Measurements from ENCODE around the gene RCAN2. TPM values are rescaled to one million over a fixed set of nuclear protein-coding genes. Genes with fewer than 3 reads are reported as not detected.

Gene RCAN2
- total and polyA plus RNA-seq, 4 experiments from 2014 or later, result 0.06 to 0.21 TPM; not detected in 2

DNA sequence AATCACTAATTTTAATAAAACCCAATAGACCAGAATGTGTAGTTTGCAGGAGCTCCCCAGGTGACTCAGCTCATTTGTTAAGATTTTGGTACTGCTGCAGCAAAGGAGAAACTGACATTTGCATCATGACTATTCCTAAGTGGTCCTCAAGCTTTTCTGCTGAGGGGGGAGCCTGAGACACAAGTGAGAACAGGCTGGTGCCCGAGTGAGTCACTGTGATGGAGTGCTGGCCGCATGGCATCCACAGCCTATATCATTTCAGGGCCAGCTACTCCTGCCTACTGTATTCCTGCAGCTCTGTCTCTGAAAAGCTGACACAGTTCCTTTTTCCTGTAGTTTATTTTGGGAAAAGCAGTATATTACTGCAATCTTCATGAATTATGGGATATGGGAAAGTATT, 206.8 kb downstream of the RCAN2 start:
- Histone ChIP-seq H3K27me3 (ENCODE audit: insufficient read depth, low read length) (no peaks in the 10 kb centered on the region), H3K36me3 (ENCODE audit: insufficient read depth, low read length) (no peaks in the 10 kb centered on the region), H3K4me1 (ENCODE audit: insufficient read depth, low read length) (no peaks in the 10 kb centered on the region), H3K4me3 (ENCODE audit: low read length in 2 of 2) (no peak overlapping the region), H3K27ac (ENCODE audit: low read depth, low read length) (no peak overlapping the region), H3K9me3 (ENCODE audit: control insufficient read depth in 1 of 2, low read length in 2 of 2) (no peaks in the 10 kb centered on the region)
- no peak for DNase-seq
- H3K9me3 Mint-ChIP-seq, result no peaks in the 10 kb centered on the region
- H3K36me3 Mint-ChIP-seq, result no peaks in the 10 kb centered on the region
- intact Hi-C loops (cut with micrococcal nuclease), result no loop called here
- no peak overlapping the region for H3K27ac Mint-ChIP-seq
- peaks cover 8 to 13% of the 10 kb centered on the region in 2 donors for H3K27me3 Mint-ChIP-seq
- H3K4me3 Mint-ChIP-seq, result no peak overlapping the region
- H3K4me1 Mint-ChIP-seq, result no peaks in the 10 kb centered on the region
- POLR2A ChIA-PET (ENCODE audit: partially characterized antibody), result no interaction called here
- CTCF ChIA-PET (ENCODE audit: partially characterized antibody), result no interaction called here

DNA sequence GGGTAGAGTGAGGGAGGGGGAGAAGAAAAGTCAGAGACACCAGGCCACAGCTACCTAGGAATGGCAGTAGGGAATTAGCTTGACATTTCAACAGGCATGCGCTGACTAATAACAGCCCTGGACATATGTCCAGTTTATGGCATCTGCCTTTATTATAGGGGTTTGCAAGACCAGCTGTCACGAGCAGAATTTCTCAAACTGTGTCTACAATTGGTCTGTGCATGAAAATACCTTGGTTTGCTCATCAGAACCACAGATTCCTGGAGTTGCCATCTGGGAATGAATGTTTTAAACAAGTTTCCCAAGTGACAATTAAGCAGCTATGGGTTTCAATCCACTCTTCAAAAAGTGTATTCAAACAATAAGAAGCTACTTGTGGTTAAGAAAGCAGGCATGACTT, 210.1 kb downstream of the RCAN2 start:
- H3K4me3 ChIP-seq (ENCODE audit: low read length in 2 of 2), result no peak overlapping the region
- POLR2A ChIA-PET (ENCODE audit: partially characterized antibody), result no interaction called here
- H3K27ac Mint-ChIP-seq, result no peak overlapping the region
- DNase-seq, result no peak
- H3K27me3 Mint-ChIP-seq, result peaks cover 7% of the 10 kb centered on the region in 2 donors
- no peak overlapping the region for H3K27ac ChIP-seq (ENCODE audit: low read depth, low read length)
- no peaks in the 10 kb centered on the region for H3K4me1 ChIP-seq (ENCODE audit: insufficient read depth, low read length)
- CTCF ChIA-PET (ENCODE audit: partially characterized antibody), result interaction anchor here (1.3 kb wide), 1 partner anchor 11 kb away, joined by 3 read pairs; no protein-coding TSS in a partner anchor
- H3K4me3 Mint-ChIP-seq, result no peak overlapping the region
- no peaks in the 10 kb centered on the region for H3K27me3 ChIP-seq (ENCODE audit: insufficient read depth, low read length)
- H3K36me3 Mint-ChIP-seq, result no peaks in the 10 kb centered on the region
- H3K9me3 ChIP-seq (ENCODE audit: control insufficient read depth in 1 of 2, low read length in 2 of 2), result no peaks in the 10 kb centered on the region
- no peaks in the 10 kb centered on the region for H3K36me3 ChIP-seq (ENCODE audit: insufficient read depth, low read length)
- intact Hi-C loops (cut with micrococcal nuclease), result no loop called here
- H3K4me1 Mint-ChIP-seq, result no peaks in the 10 kb centered on the region
- H3K9me3 Mint-ChIP-seq, result no peaks in the 10 kb centered on the region

DNA sequence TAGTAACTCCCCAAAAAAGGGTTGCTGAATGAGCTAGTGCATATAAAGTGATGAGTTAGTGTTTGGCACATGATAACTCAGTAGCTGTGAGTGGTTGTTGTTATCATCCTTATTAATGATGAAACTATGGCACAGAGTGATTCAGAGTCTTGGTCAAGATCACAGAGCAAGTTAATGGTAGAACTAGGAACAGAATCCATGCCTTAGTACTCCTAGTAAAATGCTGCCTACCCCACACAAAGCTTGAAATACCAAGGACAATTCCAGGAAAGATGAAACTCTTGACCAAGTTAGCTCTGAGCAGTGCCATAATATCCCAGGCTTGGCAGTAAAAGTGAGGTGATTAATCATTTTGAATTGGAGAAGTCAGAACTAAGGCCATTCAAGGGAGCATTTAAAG, 211.4 kb downstream of the RCAN2 start:
- H3K9me3 Mint-ChIP-seq, result no peaks in the 10 kb centered on the region
- intact Hi-C loops (cut with micrococcal nuclease), result no loop called here
- POLR2A ChIA-PET (ENCODE audit: partially characterized antibody), result no interaction called here
- no peak overlapping the region for H3K27ac Mint-ChIP-seq
- Histone ChIP-seq H3K27me3 (ENCODE audit: insufficient read depth, low read length) (no peaks in the 10 kb centered on the region), H3K4me3 (ENCODE audit: low read length in 2 of 2) (no peak overlapping the region), H3K4me1 (ENCODE audit: insufficient read depth, low read length) (no peaks in the 10 kb centered on the region), H3K9me3 (ENCODE audit: control insufficient read depth in 1 of 2, low read length in 2 of 2) (no peaks in the 10 kb centered on the region), H3K27ac (ENCODE audit: low read depth, low read length) (no peak overlapping the region), H3K36me3 (ENCODE audit: insufficient read depth, low read length) (no peaks in the 10 kb centered on the region)
- H3K36me3 Mint-ChIP-seq, result no peaks in the 10 kb centered on the region
- CTCF ChIA-PET (ENCODE audit: partially characterized antibody), result interaction anchor here (1.1 to 1.3 kb wide), 2 partner anchors 10 to 16 kb away, joined by 3 read pairs; no protein-coding TSS in a partner anchor
- H3K27me3 Mint-ChIP-seq, result peaks cover 7 to 9% of the 10 kb centered on the region in 2 donors
- no peaks in the 10 kb centered on the region for H3K4me1 Mint-ChIP-seq
- H3K4me3 Mint-ChIP-seq, result no peak overlapping the region
- DNase-seq, result no peak

DNA sequence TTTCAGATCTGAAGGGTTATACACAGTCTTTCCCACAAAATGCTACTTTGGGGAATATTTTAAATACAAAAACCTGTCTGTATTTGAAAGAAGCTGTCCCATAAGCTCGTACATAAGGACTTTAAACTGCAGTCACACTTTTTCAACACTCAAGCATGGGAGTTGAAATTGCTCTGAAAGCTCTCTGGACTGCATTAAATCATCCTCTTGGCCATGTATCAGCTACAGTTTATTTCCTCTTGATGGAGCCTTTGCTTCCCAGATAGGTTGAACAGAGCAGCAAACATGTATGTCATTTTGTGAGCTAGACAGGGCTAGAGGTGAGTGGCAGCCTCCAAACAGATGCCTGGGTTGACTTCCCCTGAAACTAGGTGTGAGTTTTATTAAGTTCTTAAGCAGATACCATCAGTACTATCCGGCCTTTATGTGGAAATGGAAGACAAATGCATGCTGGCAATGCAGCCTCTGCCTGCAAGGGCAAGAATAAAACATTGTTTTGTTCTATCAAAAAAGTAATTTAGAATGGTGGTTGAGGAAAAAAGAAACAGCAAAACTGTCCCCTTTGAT, 214.6 kb downstream of the RCAN2 start:
- Mint-ChIP-seq H3K27ac (no peak overlapping the region), H3K27me3 (peaks cover 9% of the 10 kb centered on the region in 2 donors), H3K36me3 (no peaks in the 10 kb centered on the region), H3K4me1 (no peaks in the 10 kb centered on the region), H3K9me3 (no peaks in the 10 kb centered on the region), H3K4me3 (no peak overlapping the region)
- DNase-seq, result no peak
- POLR2A ChIA-PET (ENCODE audit: partially characterized antibody), result no interaction called here
- CTCF ChIA-PET (ENCODE audit: partially characterized antibody), result no interaction called here
- Histone ChIP-seq H3K4me3 (ENCODE audit: low read length in 2 of 2) (no peak overlapping the region), H3K36me3 (ENCODE audit: insufficient read depth, low read length) (no peaks in the 10 kb centered on the region), H3K4me1 (ENCODE audit: insufficient read depth, low read length) (no peaks in the 10 kb centered on the region), H3K27ac (ENCODE audit: low read depth, low read length) (no peak overlapping the region), H3K27me3 (ENCODE audit: insufficient read depth, low read length) (no peaks in the 10 kb centered on the region), H3K9me3 (ENCODE audit: control insufficient read depth in 1 of 2, low read length in 2 of 2) (no peaks in the 10 kb centered on the region)
- intact Hi-C loops (cut with micrococcal nuclease), result no loop called here

DNA sequence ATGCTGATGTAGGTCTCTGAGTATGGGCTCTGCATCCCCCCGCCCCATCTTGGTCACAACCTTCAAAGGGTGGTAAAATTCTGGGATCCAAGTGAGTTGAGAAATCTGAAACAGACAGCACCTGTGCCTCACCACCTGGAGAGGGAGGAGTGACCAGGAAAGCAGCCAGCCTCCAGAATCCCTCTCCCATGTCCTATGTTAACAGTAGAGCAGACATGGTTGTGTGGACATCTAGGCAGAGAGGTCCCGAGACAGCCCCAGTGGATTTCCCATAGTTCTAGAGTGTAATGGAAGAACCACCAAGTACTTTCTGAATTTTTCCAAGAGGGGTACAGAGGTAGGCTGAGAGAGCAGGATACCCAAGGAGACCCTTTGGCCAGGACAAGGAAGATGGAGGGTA, 216.7 kb downstream of the RCAN2 start:
- no peak for DNase-seq
- ChIA-PET CTCF (ENCODE audit: partially characterized antibody) (interaction anchor here (1.2 kb wide), 1 partner anchor 9 kb away, joined by 3 read pairs; no protein-coding TSS in a partner anchor), POLR2A (ENCODE audit: partially characterized antibody) (no interaction called here)
- no peaks in the 10 kb centered on the region for H3K9me3 ChIP-seq (ENCODE audit: control insufficient read depth in 1 of 2, low read length in 2 of 2)
- Mint-ChIP-seq H3K27ac (no peak overlapping the region), H3K9me3 (no peaks in the 10 kb centered on the region), H3K36me3 (no peaks in the 10 kb centered on the region), H3K4me3 (no peak overlapping the region), H3K4me1 (no peaks in the 10 kb centered on the region), H3K27me3 (peaks cover 5 to 9% of the 10 kb centered on the region in 2 donors)
- no peaks in the 10 kb centered on the region for H3K36me3 ChIP-seq (ENCODE audit: insufficient read depth, low read length)
- H3K27me3 ChIP-seq (ENCODE audit: insufficient read depth, low read length), result no peaks in the 10 kb centered on the region
- H3K4me1 ChIP-seq (ENCODE audit: insufficient read depth, low read length), result no peaks in the 10 kb centered on the region
- H3K4me3 ChIP-seq (ENCODE audit: low read length in 2 of 2), result no peak overlapping the region
- H3K27ac ChIP-seq (ENCODE audit: low read depth, low read length), result no peak overlapping the region
- intact Hi-C loops (cut with micrococcal nuclease), result no loop called here

DNA sequence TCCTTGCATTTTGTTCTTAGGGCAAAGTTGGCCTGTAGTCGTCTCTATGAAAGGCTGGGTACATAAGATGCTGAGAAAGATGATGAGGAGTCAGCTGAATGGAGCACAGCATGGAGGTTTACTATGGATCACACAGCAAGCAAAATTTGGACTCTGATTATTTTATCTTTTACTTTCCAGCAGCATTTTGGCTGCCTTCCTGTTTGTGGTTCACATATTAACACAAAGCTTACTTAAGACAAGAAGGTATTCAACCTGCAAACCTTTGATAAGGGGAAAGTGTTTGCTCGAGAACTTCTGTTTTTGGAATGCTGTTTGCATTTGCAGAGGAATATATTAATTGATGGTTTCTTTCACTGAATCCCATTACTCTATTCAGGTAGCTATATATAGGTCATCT, 217.3 kb downstream of the RCAN2 start:
- Mint-ChIP-seq H3K27ac (no peak overlapping the region), H3K4me1 (no peaks in the 10 kb centered on the region), H3K27me3 (peaks cover 8 to 9% of the 10 kb centered on the region in 2 donors), H3K36me3 (no peaks in the 10 kb centered on the region), H3K4me3 (no peak overlapping the region), H3K9me3 (no peaks in the 10 kb centered on the region)
- H3K4me1 ChIP-seq (ENCODE audit: insufficient read depth, low read length), result no peaks in the 10 kb centered on the region
- no peak overlapping the region for H3K4me3 ChIP-seq (ENCODE audit: low read length in 2 of 2)
- intact Hi-C loops (cut with micrococcal nuclease), result no loop called here
- no peak for DNase-seq
- POLR2A ChIA-PET (ENCODE audit: partially characterized antibody), result no interaction called here
- no peak overlapping the region for H3K27ac ChIP-seq (ENCODE audit: low read depth, low read length)
- CTCF ChIA-PET (ENCODE audit: partially characterized antibody), result interaction anchor here (0.6 to 1.2 kb wide), 3 partner anchors 9 to 268 kb away, joined by 3 read pairs; no protein-coding TSS in a partner anchor
- no peaks in the 10 kb centered on the region for H3K9me3 ChIP-seq (ENCODE audit: control insufficient read depth in 1 of 2, low read length in 2 of 2)
- no peaks in the 10 kb centered on the region for H3K36me3 ChIP-seq (ENCODE audit: insufficient read depth, low read length)
- H3K27me3 ChIP-seq (ENCODE audit: insufficient read depth, low read length), result no peaks in the 10 kb centered on the region

- Histone ChIP-seq H3K27me3 (ENCODE audit: insufficient read depth, low read length) (no peaks in the 10 kb centered on the region), H3K9me3 (ENCODE audit: control insufficient read depth in 1 of 2, low read length in 2 of 2) (no peaks in the 10 kb centered on the region), H3K4me3 (ENCODE audit: low read length in 2 of 2) (no peak overlapping the region), H3K27ac (ENCODE audit: low read depth, low read length) (no peak overlapping the region), H3K36me3 (ENCODE audit: insufficient read depth, low read length) (no peaks in the 10 kb centered on the region), H3K4me1 (ENCODE audit: insufficient read depth, low read length) (no peaks in the 10 kb centered on the region)
- Mint-ChIP-seq H3K27me3 (peaks cover 6 to 7% of the 10 kb centered on the region in 2 donors), H3K4me3 (no peak overlapping the region), H3K9me3 (no peaks in the 10 kb centered on the region), H3K36me3 (no peaks in the 10 kb centered on the region), H3K27ac (no peak overlapping the region), H3K4me1 (no peaks in the 10 kb centered on the region)
- CTCF ChIA-PET (ENCODE audit: partially characterized antibody), result no interaction called here
- intact Hi-C loops (cut with micrococcal nuclease), result no loop called here
- POLR2A ChIA-PET (ENCODE audit: partially characterized antibody), result no interaction called here
- no peak for DNase-seq
Observed at GRCh38 chr6:46271728-46272127, 219.5 kb downstream of the RCAN2 start.

GRCh38 chr6:46271107-46271506, 220.1 kb downstream of the RCAN2 start:
- Histone ChIP-seq H3K4me1 (ENCODE audit: insufficient read depth, low read length) (no peaks in the 10 kb centered on the region), H3K4me3 (ENCODE audit: low read length in 2 of 2) (no peak overlapping the region), H3K9me3 (ENCODE audit: control insufficient read depth in 1 of 2, low read length in 2 of 2) (no peaks in the 10 kb centered on the region), H3K27me3 (ENCODE audit: insufficient read depth, low read length) (no peaks in the 10 kb centered on the region), H3K36me3 (ENCODE audit: insufficient read depth, low read length) (no peaks in the 10 kb centered on the region), H3K27ac (ENCODE audit: low read depth, low read length) (no peak overlapping the region)
- peaks cover 2 to 5% of the 10 kb centered on the region in 2 donors for H3K27me3 Mint-ChIP-seq
- no peaks in the 10 kb centered on the region for H3K9me3 Mint-ChIP-seq
- intact Hi-C loops (cut with micrococcal nuclease), result no loop called here
- no peaks in the 10 kb centered on the region for H3K36me3 Mint-ChIP-seq
- DNase-seq, result no peak
- ChIA-PET POLR2A (ENCODE audit: partially characterized antibody) (no interaction called here), CTCF (ENCODE audit: partially characterized antibody) (no interaction called here)
- H3K27ac Mint-ChIP-seq, result no peak overlapping the region
- H3K4me3 Mint-ChIP-seq, result no peak overlapping the region
- H3K4me1 Mint-ChIP-seq, result no peaks in the 10 kb centered on the region

All from CD4-positive, alpha-beta memory T cell (primary cell).